Gastrocnemius medialis (tissue), 4 donors: ENCODE results near the gene NUDT22. TPM values are rescaled to one million over a fixed set of nuclear protein-coding genes. Genes with fewer than 3 reads are reported as not detected.

Experiments
- ATAC-seq, 2 donors: fragments of 150-250 bp; one replicate each; pipeline ENCODE4 v1.9.1; 2016
- DNase-seq, 2 donors: peaks; one replicate each; pipeline ENCODE4 v3.0.0-alpha.2; 2019
- H3K27ac ChIP-seq, 4 donors: fragments of 200-600 bp; sonication (generic); 1 replicate in 1 of 4; 2 replicates in 3 of 4; pipeline ENCODE4 v1.5.1; 2016 to 2018; ENCODE audit warnings: mild to moderate bottlenecking in 2 of 4, moderate library complexity in 1 of 4
- H3K27me3 ChIP-seq, 3 donors: fragments of 200-600 bp; sonication (generic) in 2 of 3; 1 replicate in 1 of 3; 2 replicates in 2 of 3; pipeline versions ENCODE4 v1.5.1 to v1.6.0; 2016 to 2019; ENCODE audit warnings: mild to moderate bottlenecking in 1 of 3, moderate library complexity in 1 of 3
- H3K36me3 ChIP-seq, 2 donors: fragments of 200-600 bp; sonication (generic) in 1 of 2; one replicate each; pipeline ENCODE4 v1.5.1; 2017 to 2018
- H3K4me1 ChIP-seq, 2 donors: fragments of 200-600 bp; sonication (generic) in 1 of 2; one replicate each; pipeline ENCODE4 v1.5.1; 2016 to 2017; ENCODE audit warnings: mild to moderate bottlenecking in 2 of 2
- H3K4me3 ChIP-seq, 4 donors: fragments of 200-600 bp; sonication (generic) in 3 of 4; 1 replicate in 1 of 4; 2 replicates in 3 of 4; pipeline ENCODE4 v1.5.1; 2016 to 2019; ENCODE audit warnings: mild to moderate bottlenecking in 2 of 4
- H3K9me3 ChIP-seq, 3 donors: fragments of 200-600 bp; sonication (generic) in 2 of 3; 1 replicate in 1 of 3; 2 replicates in 2 of 3; pipeline ENCODE4 v1.5.1; 2016 to 2019
- POLR2A ChIP-seq, 2 donors: fragments of 450-650 bp; IDR thresholded peaks; one replicate each; pipeline ENCODE4 v1.6.1; 2017; ENCODE audit warnings: antibody characterized with exemption in 2 of 2, mild to moderate bottlenecking in 2 of 2, moderate library complexity in 2 of 2
- in situ Hi-C, 4 donors: fragments of 200-750 bp; cut with MboI; loops; one replicate each; pipeline versions ENCODE4 v1.15.0 to v1.8.0; 2017; ENCODE audit warnings: low sequenced_read_pairs in 4 of 4
- intact Hi-C: fragments of 100-400 bp; cut with DNase I; formaldehyde crosslinking; loops from one replicate; pipeline ENCODE4 v1.15.1; 2023; ENCODE audit warnings: low total_unique reads
- total RNA-seq, 4 donors: library from RNA; depleted of rRNA; stranded (reverse); fragments of >200 nt; gene quantifications; one replicate each; pipeline versions ENCODE4 v1.1.0 to v1.2.3, GENCODE V29; 2016
- TF ChIP-seq, protein P1 (sequence below), 5 experiments: fragments of 450-650 bp in 3 of 5; fragments of 200-600 bp in 2 of 5; sonication (generic) in 2 of 5; IDR thresholded peaks in 4 of 5; conservative IDR thresholded peaks in 1 of 5; 1 replicate in 4 of 5; 2 replicates in 1 of 5; pipeline ENCODE4 v1.5.1; 2016 to 2019; ENCODE audit warnings: antibody characterized with exemption in 5 of 5, mild to moderate bottlenecking in 3 of 5, moderate library complexity in 3 of 5

NUDT22 gene
- total RNA-seq, 4 donors from 2014 or later = 32.3 to 70.7 (median 53.4) TPM

DNA sequence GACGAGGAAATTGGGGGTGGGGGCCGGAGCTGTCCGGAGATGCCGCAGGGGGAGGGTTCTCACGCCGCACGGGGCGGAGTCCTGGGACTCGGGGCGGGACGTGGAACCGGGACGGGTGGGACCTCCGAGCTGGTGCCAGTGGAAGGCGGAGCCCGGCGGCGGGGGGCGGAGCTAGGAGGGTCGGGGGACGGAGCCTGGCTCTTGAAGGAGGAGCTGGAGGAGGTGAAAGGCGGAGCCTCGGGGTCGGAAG, 15.1 kb downstream of the NUDT22 start:
- peak in 1 of 2 donors; percentile 100 for DNase-seq
- Histone ChIP-seq H3K9me3 (no peaks in the 10 kb centered on the region), H3K27ac (peak overlapping the region; percentile 92 to 100 (median 96)), H3K4me3 (peak overlapping the region; percentile 85 to 96 (median 86)), H3K36me3 (peaks cover 0 to 13% of the 10 kb centered on the region in 2 donors), H3K4me1 (peaks cover 33 to 43% of the 10 kb centered on the region in 2 donors), H3K27me3 (no peaks in the 10 kb centered on the region)
- ATAC-seq = peak; percentile 69 to 71
- intact Hi-C loops (loop anchor here (2.0 to 10.0 kb wide), 2 partner anchors 30 to 634 kb away; partner anchors contain the start of gene EHD1), in situ Hi-C loops (no loop called here)
- TF ChIP-seq, protein P1, sequence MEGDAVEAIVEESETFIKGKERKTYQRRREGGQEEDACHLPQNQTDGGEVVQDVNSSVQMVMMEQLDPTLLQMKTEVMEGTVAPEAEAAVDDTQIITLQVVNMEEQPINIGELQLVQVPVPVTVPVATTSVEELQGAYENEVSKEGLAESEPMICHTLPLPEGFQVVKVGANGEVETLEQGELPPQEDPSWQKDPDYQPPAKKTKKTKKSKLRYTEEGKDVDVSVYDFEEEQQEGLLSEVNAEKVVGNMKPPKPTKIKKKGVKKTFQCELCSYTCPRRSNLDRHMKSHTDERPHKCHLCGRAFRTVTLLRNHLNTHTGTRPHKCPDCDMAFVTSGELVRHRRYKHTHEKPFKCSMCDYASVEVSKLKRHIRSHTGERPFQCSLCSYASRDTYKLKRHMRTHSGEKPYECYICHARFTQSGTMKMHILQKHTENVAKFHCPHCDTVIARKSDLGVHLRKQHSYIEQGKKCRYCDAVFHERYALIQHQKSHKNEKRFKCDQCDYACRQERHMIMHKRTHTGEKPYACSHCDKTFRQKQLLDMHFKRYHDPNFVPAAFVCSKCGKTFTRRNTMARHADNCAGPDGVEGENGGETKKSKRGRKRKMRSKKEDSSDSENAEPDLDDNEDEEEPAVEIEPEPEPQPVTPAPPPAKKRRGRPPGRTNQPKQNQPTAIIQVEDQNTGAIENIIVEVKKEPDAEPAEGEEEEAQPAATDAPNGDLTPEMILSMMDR (IDR thresholded peaks at IDR 0.05 in 4 of 5, conservative IDR thresholded peaks at IDR 0.05 in 1 of 5) = no peak
- no peak for TF ChIP-seq POLR2A (IDR thresholded peaks at IDR 0.05)

DNA sequence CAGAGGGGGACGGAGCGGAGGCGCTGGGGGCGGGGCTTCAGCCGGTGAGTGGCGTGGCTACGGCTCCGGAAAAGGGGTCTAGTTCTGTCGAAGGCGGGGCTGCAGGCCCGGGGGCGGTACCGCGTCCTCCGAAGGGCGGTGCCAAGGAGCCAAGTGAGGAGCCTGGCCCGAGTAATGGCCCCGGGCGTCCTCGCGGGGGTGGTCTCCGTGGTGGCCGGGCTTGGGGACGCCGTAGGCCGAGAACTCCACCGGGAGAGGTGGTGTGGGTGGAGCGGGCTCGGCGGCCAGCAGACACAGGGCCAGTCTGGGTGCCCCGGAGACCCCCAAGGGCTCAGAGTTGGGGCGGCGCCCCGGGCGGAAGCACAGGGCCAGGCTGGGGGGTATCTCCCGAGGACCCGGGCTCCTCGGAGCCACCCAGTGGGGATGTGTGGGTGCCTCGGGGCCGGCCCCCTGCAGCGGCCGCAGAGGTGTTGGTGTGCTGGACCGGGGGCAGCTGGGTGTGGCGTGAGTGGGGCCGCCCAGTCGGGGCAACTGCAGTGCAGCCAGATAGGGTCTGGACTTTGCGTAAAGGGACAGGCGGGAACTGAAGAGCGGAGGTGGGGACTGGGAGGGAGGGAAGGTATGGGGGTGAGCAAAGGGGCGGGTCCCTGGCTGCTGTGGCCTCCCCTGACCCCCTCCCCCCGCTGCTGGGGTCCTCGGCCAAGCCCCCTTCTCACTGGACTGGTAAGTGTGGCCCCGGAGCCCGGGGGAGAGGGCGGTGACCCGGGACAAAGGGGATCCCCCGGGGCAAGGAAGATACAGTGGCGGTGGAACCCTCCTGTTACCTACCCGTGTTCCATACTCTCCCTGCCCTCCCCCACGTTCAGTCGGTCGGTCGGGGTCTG, 15.7 kb downstream of the NUDT22 start:
- peaks cover 0 to 13% of the 10 kb centered on the region in 2 donors for H3K36me3 ChIP-seq
- no peaks in the 10 kb centered on the region for H3K27me3 ChIP-seq
- H3K4me3 ChIP-seq = peak overlapping the region; percentile 85 to 96 (median 91)
- no peaks in the 10 kb centered on the region for H3K9me3 ChIP-seq
- peak; percentile 77 for TF ChIP-seq POLR2A (IDR thresholded peaks at IDR 0.05)
- TF ChIP-seq, protein P1 (IDR thresholded peaks at IDR 0.05 in 4 of 5, conservative IDR thresholded peaks at IDR 0.05 in 1 of 5) = peak in 1 of 5 experiments; percentile 14
- in situ Hi-C loops (no loop called here), intact Hi-C loops (loop anchor here (2.0 to 10.0 kb wide), 2 partner anchors 29 to 633 kb away; partner anchors contain the start of gene EHD1)
- ATAC-seq = peak in 1 of 2 donors; percentile 3
- peak; percentile 60 to 100 for DNase-seq
- peak overlapping the region; percentile 92 to 100 (median 96) for H3K27ac ChIP-seq
- peaks cover 33 to 43% of the 10 kb centered on the region in 2 donors for H3K4me1 ChIP-seq

DNA sequence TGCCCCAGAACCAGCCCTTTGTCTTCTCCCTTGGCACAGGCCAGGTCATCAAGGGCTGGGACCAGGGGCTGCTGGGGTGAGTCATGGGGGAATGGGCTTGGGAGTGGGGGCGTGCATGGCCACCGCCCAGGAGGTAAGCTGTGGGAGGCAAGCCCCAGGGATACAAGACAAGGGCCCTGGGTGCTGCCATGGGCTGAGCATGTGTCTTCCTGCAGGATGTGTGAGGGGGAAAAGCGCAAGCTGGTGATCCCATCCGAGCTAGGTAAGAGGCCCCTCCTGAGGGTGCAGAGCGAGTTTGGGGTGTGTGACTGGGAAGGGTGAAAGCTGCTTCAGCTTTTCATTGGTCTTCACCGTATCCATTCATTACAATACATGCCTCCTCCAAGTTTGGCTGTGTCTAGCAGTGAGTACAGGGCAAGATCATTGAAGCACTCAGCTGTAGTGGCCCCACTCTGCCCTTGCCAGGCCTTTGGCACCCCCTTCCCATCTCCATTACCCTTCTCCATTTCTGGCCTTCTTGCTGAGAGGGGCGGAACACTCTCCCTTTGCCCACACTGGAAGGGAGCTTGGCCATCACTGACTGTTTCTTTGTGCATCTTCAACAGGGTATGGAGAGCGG, 17.3 kb downstream of the NUDT22 start:
- TF ChIP-seq POLR2A (IDR thresholded peaks at IDR 0.05) = no peak
- TF ChIP-seq, protein P1 (IDR thresholded peaks at IDR 0.05 in 4 of 5, conservative IDR thresholded peaks at IDR 0.05 in 1 of 5) = no peak
- Histone ChIP-seq H3K27me3 (no peaks in the 10 kb centered on the region), H3K27ac (peak overlapping the region; percentile 92 to 100 (median 96)), H3K9me3 (no peaks in the 10 kb centered on the region), H3K4me3 (peak overlapping the region in 1 of 4 donors; percentile 85), H3K4me1 (peaks cover 39 to 48% of the 10 kb centered on the region in 2 donors), H3K36me3 (peaks cover 0 to 10% of the 10 kb centered on the region in 2 donors)
- no peak for DNase-seq
- in situ Hi-C loops = no loop called here
- ATAC-seq = no peak
- intact Hi-C loops = loop anchor here (10.0 kb wide), 1 partner anchor 631 kb away; the partner anchor contains the start of gene EHD1

DNA sequence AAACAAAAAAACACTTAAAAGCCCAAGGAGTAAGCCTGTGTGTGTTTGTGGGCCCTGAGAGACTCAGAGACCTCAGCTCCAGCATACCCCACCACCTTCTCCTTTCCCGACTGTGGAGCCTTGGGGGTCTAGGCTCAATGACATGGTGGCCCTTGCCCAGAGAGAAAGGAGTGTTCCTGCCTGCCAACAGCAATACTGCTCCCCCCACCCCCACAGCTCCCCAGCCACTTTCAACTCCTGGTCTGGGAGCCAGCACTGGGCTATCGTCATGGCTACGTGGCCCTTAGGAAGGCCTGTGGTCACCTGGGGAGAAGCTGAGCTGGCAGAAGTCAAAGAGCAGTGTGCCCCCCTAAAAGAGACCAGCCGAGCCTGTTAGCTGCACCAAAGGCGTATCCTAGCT, 18.0 kb downstream of the NUDT22 start:
- intact Hi-C loops = loop anchor here (10.0 kb wide), 1 partner anchor 631 kb away; the partner anchor contains the start of gene EHD1
- in situ Hi-C loops = no loop called here
- Histone ChIP-seq H3K36me3 (peaks cover 0 to 9% of the 10 kb centered on the region in 2 donors), H3K27ac (peak overlapping the region; percentile 92 to 100 (median 96)), H3K27me3 (no peaks in the 10 kb centered on the region), H3K9me3 (no peaks in the 10 kb centered on the region), H3K4me1 (peaks cover 39 to 48% of the 10 kb centered on the region in 2 donors), H3K4me3 (peak overlapping the region in 1 of 4 donors; percentile 93)
- no peak for ATAC-seq
- DNase-seq = no peak
- no peak for TF ChIP-seq POLR2A (IDR thresholded peaks at IDR 0.05)
- TF ChIP-seq, protein P1 (IDR thresholded peaks at IDR 0.05 in 4 of 5, conservative IDR thresholded peaks at IDR 0.05 in 1 of 5) = no peak
